AG04450 (cell line): ENCODE measurements around the gene SMO. TPM values are rescaled to one million over a fixed set of nuclear protein-coding genes. Genes with fewer than 3 reads are reported as not detected.

Experiments used
- CTCF ChIA-PET: fragments of 300-600, 350-600 bp; formaldehyde crosslinking; extraction: SDS; loops from one replicate; lab custom pipeline; 2022; ENCODE audit warnings: antibody characterized with exemption, inconsistent platforms; lab: Charles Lee
- POLR2A ChIA-PET: fragments of 350-600 bp; formaldehyde crosslinking; extraction: SDS; loops from one replicate; lab custom pipeline; 2021; ENCODE audit warnings: antibody characterized with exemption, inconsistent platforms; lab: Yijun Ruan, JAX
- DNase-seq: peaks from one replicate; pipeline ENCODE4 v3.0.0-alpha.2; 2011; ENCODE audit warnings: low read depth, low spot score
- H3K27ac ChIP-seq: one replicate; pipeline ENCODE4 v1.5.1; 2012; ENCODE audit warnings: low read depth, low read length, control low read depth
- H3K27me3 ChIP-seq: one replicate; pipeline ENCODE4 v1.6.0; 2012; ENCODE audit warnings: low read length; ENCODE audit not compliant: control insufficient read depth, insufficient read depth
- H3K4me3 ChIP-seq: 2 replicates; pipeline ENCODE4 v1.5.1; 2011; ENCODE audit warnings: mild to moderate bottlenecking, low read depth, low read length, control low read depth
- H3K9me3 ChIP-seq: 2 replicates; pipeline ENCODE4 v1.5.1; 2012; ENCODE audit warnings: low read length; ENCODE audit not compliant: control insufficient read depth, insufficient read depth
- CTCF ChIP-seq: IDR thresholded peaks from 2 replicates; pipeline ENCODE4 v1.5.1; 2011; ENCODE audit warnings: low read depth, low read length, control low read depth, inconsistent platforms
- polyA plus RNA-seq: library from polyadenylated mRNA; depleted of rRNA; stranded (reverse); fragments of >200 nt; gene quantifications from 2 replicates; pipeline ENCODE4 v1.2.3, GENCODE V29; 2011

The SMO gene
- polyA plus RNA-seq, 1 experiment = 20.8 TPM

- Histone ChIP-seq H3K27ac (no peak overlapping the region), H3K4me3 (no peak overlapping the region), H3K9me3 (no peaks in the 10 kb centered on the region), H3K27me3 (no peaks in the 10 kb centered on the region)
- no peak for DNase-seq
- CTCF ChIA-PET = interaction anchor here (0.6 kb wide), 1 partner anchor 19 kb away, joined by 3 read pairs; no protein-coding TSS in a partner anchor
- POLR2A ChIA-PET = no interaction called here
- no peak for TF ChIP-seq CTCF
Observed at GRCh38 chr7:129205126-129205818, 16.8 kb downstream of the SMO start.

GRCh38 chr7:129205987-129206785 is 17.8 kb downstream of the SMO start:
- TF ChIP-seq CTCF = no peak
- Histone ChIP-seq H3K4me3 (no peak overlapping the region), H3K9me3 (no peaks in the 10 kb centered on the region), H3K27me3 (no peaks in the 10 kb centered on the region), H3K27ac (no peak overlapping the region)
- CTCF ChIA-PET = interaction anchor here (0.6 to 9.4 kb wide), 4 partner anchors 12 to 115 kb away, joined by 4 to 188 read pairs (median 6); no protein-coding TSS in a partner anchor
- no peak for DNase-seq
- POLR2A ChIA-PET = no interaction called here

GRCh38 chr7:129208667-129209066 is 20.2 kb downstream of the SMO start:
- no peaks in the 10 kb centered on the region for H3K9me3 ChIP-seq
- POLR2A ChIA-PET = no interaction called here
- DNase-seq = no peak
- H3K4me3 ChIP-seq = no peak overlapping the region
- CTCF ChIA-PET = interaction anchor here (0.7 to 9.4 kb wide), 5 partner anchors 10 to 202 kb away, joined by 3 to 188 read pairs (median 9); no protein-coding TSS in a partner anchor
- H3K27ac ChIP-seq = no peak overlapping the region
- no peak for TF ChIP-seq CTCF
- H3K27me3 ChIP-seq = no peaks in the 10 kb centered on the region

- POLR2A ChIA-PET = no interaction called here
- H3K4me3 ChIP-seq = no peak overlapping the region
- no peak for DNase-seq
- CTCF ChIA-PET = interaction anchor here (0.5 to 9.4 kb wide), 12 partner anchors 9 to 432 kb away, joined by 3 to 188 read pairs (median 6); no protein-coding TSS in a partner anchor
- no peak for TF ChIP-seq CTCF
- no peak overlapping the region for H3K27ac ChIP-seq
- H3K9me3 ChIP-seq = no peaks in the 10 kb centered on the region
- no peaks in the 10 kb centered on the region for H3K27me3 ChIP-seq
Observed at GRCh38 chr7:129209067-129209926, 20.9 kb downstream of the SMO start.
